ENCODE results near the gene NAA38.

Gene NAA38

DNA sequence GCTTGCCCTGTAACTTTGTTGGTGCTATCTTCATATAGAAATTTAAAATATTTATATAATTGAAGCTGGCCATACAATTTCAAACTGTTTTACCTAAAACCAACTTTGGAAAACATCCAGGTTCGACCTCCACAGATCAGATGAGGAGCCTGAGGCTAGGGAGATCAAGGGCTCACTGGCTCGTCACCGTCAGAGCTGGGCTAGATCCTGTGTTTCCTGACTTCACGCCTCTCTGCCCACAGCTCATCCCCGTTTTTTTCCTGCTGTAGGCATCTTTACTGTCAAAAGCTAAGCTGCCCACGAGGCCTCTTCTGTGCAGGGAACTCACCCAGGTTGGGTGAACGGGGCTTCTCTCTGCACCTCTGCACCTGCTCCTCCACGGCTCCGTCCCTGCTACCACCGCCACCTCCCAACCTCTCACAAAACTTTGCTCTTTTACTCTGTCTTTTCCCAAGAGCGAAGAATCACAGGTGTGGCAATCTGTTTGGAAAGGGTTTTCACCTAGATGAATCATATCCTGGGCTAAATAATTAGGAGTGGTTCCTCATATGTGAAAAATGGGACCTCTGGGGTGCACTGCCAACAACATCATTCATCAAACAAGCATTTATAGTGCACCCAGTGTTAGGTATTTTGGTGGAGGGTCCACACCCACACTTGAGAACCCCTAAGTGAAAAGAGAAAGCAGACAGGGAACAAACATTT lies 48.1 kb downstream of the NAA38 start:
- TF ChIP-seq, protein P1, sequence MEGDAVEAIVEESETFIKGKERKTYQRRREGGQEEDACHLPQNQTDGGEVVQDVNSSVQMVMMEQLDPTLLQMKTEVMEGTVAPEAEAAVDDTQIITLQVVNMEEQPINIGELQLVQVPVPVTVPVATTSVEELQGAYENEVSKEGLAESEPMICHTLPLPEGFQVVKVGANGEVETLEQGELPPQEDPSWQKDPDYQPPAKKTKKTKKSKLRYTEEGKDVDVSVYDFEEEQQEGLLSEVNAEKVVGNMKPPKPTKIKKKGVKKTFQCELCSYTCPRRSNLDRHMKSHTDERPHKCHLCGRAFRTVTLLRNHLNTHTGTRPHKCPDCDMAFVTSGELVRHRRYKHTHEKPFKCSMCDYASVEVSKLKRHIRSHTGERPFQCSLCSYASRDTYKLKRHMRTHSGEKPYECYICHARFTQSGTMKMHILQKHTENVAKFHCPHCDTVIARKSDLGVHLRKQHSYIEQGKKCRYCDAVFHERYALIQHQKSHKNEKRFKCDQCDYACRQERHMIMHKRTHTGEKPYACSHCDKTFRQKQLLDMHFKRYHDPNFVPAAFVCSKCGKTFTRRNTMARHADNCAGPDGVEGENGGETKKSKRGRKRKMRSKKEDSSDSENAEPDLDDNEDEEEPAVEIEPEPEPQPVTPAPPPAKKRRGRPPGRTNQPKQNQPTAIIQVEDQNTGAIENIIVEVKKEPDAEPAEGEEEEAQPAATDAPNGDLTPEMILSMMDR (conservative IDR thresholded peaks at IDR 0.05; ENCODE audit: low read depth, low read length) = no peak
- H4K20me1 ChIP-seq (ENCODE audit: insufficient read depth) = no peaks in the 10 kb centered on the region
- H3K36me3 ChIP-seq (ENCODE audit: insufficient read depth) = no peaks in the 10 kb centered on the region
- no peak overlapping the region for H2AFZ ChIP-seq (ENCODE audit: low read depth)
- H3K79me2 ChIP-seq (ENCODE audit: insufficient read depth, low read depth) = no peaks in the 10 kb centered on the region
- H3K27ac ChIP-seq = no peak overlapping the region
- H3K4me1 ChIP-seq (ENCODE audit: low read depth, poor library complexity, severe bottlenecking) = no peaks in the 10 kb centered on the region
- no peak overlapping the region for H3K4me3 ChIP-seq (IDR thresholded peaks at IDR 0.05; ENCODE audit: insufficient read depth, low read depth, low read length)
- H3K27me3 ChIP-seq (ENCODE audit: insufficient read depth, low read depth) = no peaks in the 10 kb centered on the region
- no peak overlapping the region for H3K9ac ChIP-seq
- no peak overlapping the region for H3K4me2 ChIP-seq

DNA sequence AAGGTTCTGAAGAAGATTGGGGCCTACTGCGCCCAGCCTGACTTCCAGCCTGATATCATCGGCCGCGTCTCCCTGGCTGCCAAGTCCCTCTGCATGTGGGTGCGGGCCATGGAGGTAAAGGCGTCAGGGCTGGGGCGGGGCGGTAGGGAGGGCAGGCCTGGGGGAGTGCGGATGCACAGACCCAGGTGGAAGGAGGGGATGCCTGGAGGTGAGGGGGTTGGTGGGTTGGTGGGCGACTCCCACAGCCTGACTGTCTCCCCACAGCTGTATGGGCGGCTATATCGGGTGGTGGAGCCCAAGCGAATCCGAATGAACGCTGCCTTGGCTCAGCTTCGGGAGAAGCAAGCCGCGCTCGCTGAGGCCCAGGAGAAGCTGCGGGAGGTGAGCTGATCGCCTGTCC lies 50.2 kb downstream of the NAA38 start:
- H3K79me2 ChIP-seq (ENCODE audit: insufficient read depth, low read depth) = no peaks in the 10 kb centered on the region
- no peaks in the 10 kb centered on the region for H4K20me1 ChIP-seq (ENCODE audit: insufficient read depth)
- H3K4me3 ChIP-seq (IDR thresholded peaks at IDR 0.05; ENCODE audit: insufficient read depth, low read depth, low read length) = no peak overlapping the region
- TF ChIP-seq, protein P1 (conservative IDR thresholded peaks at IDR 0.05; ENCODE audit: low read depth, low read length) = no peak
- H3K4me1 ChIP-seq (ENCODE audit: low read depth, poor library complexity, severe bottlenecking) = no peaks in the 10 kb centered on the region
- no peak overlapping the region for H2AFZ ChIP-seq (ENCODE audit: low read depth)
- H3K27ac ChIP-seq = no peak overlapping the region
- H3K4me2 ChIP-seq = no peak overlapping the region
- no peak overlapping the region for H3K9ac ChIP-seq
- H3K27me3 ChIP-seq (ENCODE audit: insufficient read depth, low read depth) = no peaks in the 10 kb centered on the region
- no peaks in the 10 kb centered on the region for H3K36me3 ChIP-seq (ENCODE audit: insufficient read depth)
